Neuronal stem cell (in vitro differentiated cells): ENCODE measurements around the gene SPRY1.

Experiments
- DNase-seq: peaks from one replicate; pipeline ENCODE4 v3.0.0-alpha.2; 2013; ENCODE audit warnings: low spot score
- H2AFZ ChIP-seq: one replicate; pipeline ENCODE4 v1.6.1; 2013; ENCODE audit warnings: mild to moderate bottlenecking, low read length, inconsistent platforms
- H2AK5ac ChIP-seq: 2 replicates; pipeline ENCODE4 v1.6.1; 2013; ENCODE audit warnings: low read depth, mild to moderate bottlenecking, inconsistent platforms, low read length, moderate library complexity, mixed read lengths
- H2BK120ac ChIP-seq: 2 replicates; pipeline ENCODE4 v1.6.1; 2013; ENCODE audit warnings: low read depth, mild to moderate bottlenecking, inconsistent platforms, low read length, moderate library complexity, mixed read lengths
- H2BK12ac ChIP-seq: one replicate; pipeline ENCODE4 v1.6.1; 2013; ENCODE audit warnings: low read length, inconsistent platforms
- H2BK15ac ChIP-seq: 2 replicates; pipeline ENCODE4 v1.6.1; 2013; ENCODE audit warnings: mild to moderate bottlenecking, low read length, inconsistent platforms, mixed read lengths
- H2BK5ac ChIP-seq: one replicate; pipeline ENCODE4 v1.6.1; 2013; ENCODE audit warnings: inconsistent platforms, mild to moderate bottlenecking, low read length, moderate library complexity
- H3K14ac ChIP-seq: one replicate; pipeline ENCODE4 v1.6.1; 2013; ENCODE audit warnings: low read length, inconsistent platforms
- H3K18ac ChIP-seq: 2 replicates; pipeline ENCODE4 v1.6.1; 2013; ENCODE audit warnings: low read length, inconsistent platforms
- H3K23ac ChIP-seq: 2 replicates; pipeline ENCODE4 v1.6.1; 2013; ENCODE audit warnings: low read depth, mild to moderate bottlenecking, mixed read lengths, low read length, inconsistent platforms; ENCODE audit not compliant: poor library complexity
- H3K27ac ChIP-seq: replicated peaks from 3 replicates; pipeline ENCODE4 v1.5.1; 2013; ENCODE audit warnings: low read length, inconsistent platforms
- H3K27me3 ChIP-seq, 3 experiments: 2 replicates each; pipeline ENCODE4 v1.6.1; 2013; ENCODE audit warnings: low read length in 3 of 3, mild to moderate bottlenecking in 2 of 3, inconsistent platforms in 1 of 3, low read depth in 1 of 3, mixed read lengths in 1 of 3, moderate library complexity in 1 of 3; ENCODE audit not compliant: control insufficient read depth in 3 of 3, insufficient read depth in 3 of 3
- H3K36me3 ChIP-seq, 2 donors: replicated peaks in 1 of 2; 2 replicates each; pipeline ENCODE4 v1.6.1; 2013; ENCODE audit warnings: low read length in 2 of 2; ENCODE audit not compliant: control insufficient read depth in 2 of 2, insufficient read depth in 2 of 2
- H3K4ac ChIP-seq: 2 replicates; pipeline ENCODE4 v1.6.1; 2013; ENCODE audit warnings: inconsistent platforms, mild to moderate bottlenecking, low read length, moderate library complexity
- H3K4me1 ChIP-seq, 2 donors: 1 replicate in 1 of 2; 2 replicates in 1 of 2; pipeline ENCODE4 v1.6.1; 2013; ENCODE audit warnings: low read length in 2 of 2, low read depth in 1 of 2; ENCODE audit not compliant: control insufficient read depth in 2 of 2, insufficient read depth in 1 of 2
- H3K4me2 ChIP-seq: one replicate; pipeline ENCODE4 v1.6.1; 2013; ENCODE audit warnings: mild to moderate bottlenecking, low read length, inconsistent platforms; ENCODE audit not compliant: insufficient read depth, poor library complexity, severe bottlenecking
- H3K4me3 ChIP-seq, 2 donors: 2 replicates each; pipeline ENCODE4 v1.5.1; 2013; ENCODE audit warnings: low read length in 2 of 2, mild to moderate bottlenecking in 2 of 2, inconsistent platforms in 1 of 2, moderate library complexity in 1 of 2
- H3K79me1 ChIP-seq: one replicate; pipeline ENCODE4 v1.6.1; 2013; ENCODE audit warnings: low read depth, mild to moderate bottlenecking, inconsistent platforms, low read length, moderate library complexity
- H3K9ac ChIP-seq: one replicate; pipeline ENCODE4 v1.6.1; 2013; ENCODE audit warnings: mild to moderate bottlenecking, low read depth, low read length, inconsistent platforms; ENCODE audit not compliant: poor library complexity
- H3K9me3 ChIP-seq, 2 donors: replicated peaks in 1 of 2; 2 replicates each; pipeline versions ENCODE3 to v1.6.1; 2013; ENCODE audit warnings: low read length in 2 of 2, mild to moderate bottlenecking in 2 of 2, inconsistent platforms in 1 of 2, low read depth in 1 of 2, mixed read lengths in 1 of 2, moderate library complexity in 1 of 2; ENCODE audit not compliant: control insufficient read depth in 2 of 2, insufficient read depth in 1 of 2
- H4K8ac ChIP-seq: one replicate; pipeline ENCODE4 v1.6.1; 2013; ENCODE audit warnings: low read depth, mild to moderate bottlenecking, inconsistent platforms, low read length, moderate library complexity
- H4K91ac ChIP-seq: one replicate; pipeline ENCODE4 v1.6.1; 2013; ENCODE audit warnings: low read length, low read depth, mild to moderate bottlenecking, inconsistent platforms; ENCODE audit not compliant: poor library complexity
- WGBS, 2 donors: extraction: QIAGEN DNeasy Blood & Tissue Kit; methylation state at CpG; one replicate each; pipeline ENCODE4 v1.1.7; 2013; ENCODE audit warnings: missing lambda C conversion rate in 2 of 2, mixed read lengths in 1 of 2; ENCODE audit not compliant: insufficient read length in 2 of 2, insufficient replicate concordance in 1 of 2; ENCODE audit errors: extremely low coverage in 2 of 2; 5-methylcytosine and 5-hydroxymethylcytosine counted together

The SPRY1 gene

GRCh38 chr4:123419885-123420755, 23.5 kb downstream of the SPRY1 start:
- H4K8ac ChIP-seq, result peak overlapping the region; percentile 24
- no peak overlapping the region for H3K4me3 ChIP-seq
- no peak overlapping the region for H3K9ac ChIP-seq
- DNase-seq, result no peak
- no peak overlapping the region for H3K4ac ChIP-seq
- H3K4me2 ChIP-seq, result no peak overlapping the region
- peak overlapping the region; percentile 27 for H3K27ac ChIP-seq
- H3K27me3 ChIP-seq, result no peaks in the 10 kb centered on the region
- peak overlapping the region; percentile 4 for H2BK12ac ChIP-seq
- no peaks in the 10 kb centered on the region for H3K36me3 ChIP-seq
- no peak overlapping the region for H3K14ac ChIP-seq
- H3K79me1 ChIP-seq, result no peaks in the 10 kb centered on the region
- H2BK5ac ChIP-seq, result no peak overlapping the region
- H3K4me1 ChIP-seq, result peaks cover 2 to 17% of the 10 kb centered on the region in 2 donors
- WGBS, 2 donors, result no CpG with 5 or more reads among the region's 17 CpGs
- peak overlapping the region; percentile 67 for H2BK15ac ChIP-seq
- H2BK120ac ChIP-seq, result peak overlapping the region; percentile 39
- H4K91ac ChIP-seq, result no peak overlapping the region
- peak overlapping the region; percentile 50 for H2AK5ac ChIP-seq
- no peak overlapping the region for H3K23ac ChIP-seq
- peaks cover 0 to 8% of the 10 kb centered on the region in 2 donors for H3K9me3 ChIP-seq
- peak overlapping the region; percentile 9 for H3K18ac ChIP-seq
- no peak overlapping the region for H2AFZ ChIP-seq

GRCh38 chr4:123421227-123421936, 24.8 kb downstream of the SPRY1 start:
- peaks cover 0 to 17% of the 10 kb centered on the region in 2 donors for H3K4me1 ChIP-seq
- H3K4ac ChIP-seq, result no peak overlapping the region
- H3K23ac ChIP-seq, result no peak overlapping the region
- no peak overlapping the region for H3K4me2 ChIP-seq
- H4K91ac ChIP-seq, result no peak overlapping the region
- no peaks in the 10 kb centered on the region for H3K27me3 ChIP-seq
- H3K36me3 ChIP-seq, result no peaks in the 10 kb centered on the region
- H3K27ac ChIP-seq, result no peak overlapping the region
- H2BK120ac ChIP-seq, result no peak overlapping the region
- WGBS, 2 donors, result no CpG with 5 or more reads among the region's 6 CpGs
- no peak overlapping the region for H3K4me3 ChIP-seq
- H2AFZ ChIP-seq, result no peak overlapping the region
- H2BK5ac ChIP-seq, result no peak overlapping the region
- no peak for DNase-seq
- no peak overlapping the region for H3K9ac ChIP-seq
- peaks cover 0 to 12% of the 10 kb centered on the region in 2 donors for H3K9me3 ChIP-seq
- H4K8ac ChIP-seq, result no peak overlapping the region
- no peak overlapping the region for H3K14ac ChIP-seq
- H3K18ac ChIP-seq, result no peak overlapping the region
- no peak overlapping the region for H2BK15ac ChIP-seq
- H2AK5ac ChIP-seq, result no peak overlapping the region
- H2BK12ac ChIP-seq, result no peak overlapping the region
- no peaks in the 10 kb centered on the region for H3K79me1 ChIP-seq

- WGBS, 2 donors, result no CpG with 5 or more reads among the region's 9 CpGs
- Histone ChIP-seq H3K27ac (no peak overlapping the region), H3K36me3 (no peaks in the 10 kb centered on the region)
Measured at GRCh38 chr4:123421937-123422781, 25.6 kb downstream of the SPRY1 start.

More at GRCh38 chr4:123421937-123422781, 25.6 kb downstream of the SPRY1 start:
- Histone ChIP-seq H3K4me3 (no peak overlapping the region), H3K4me1 (peaks cover 0 to 15% of the 10 kb centered on the region in 2 donors), H3K27me3 (no peaks in the 10 kb centered on the region), H2BK120ac (no peak overlapping the region), H3K23ac (no peak overlapping the region), H3K79me1 (no peaks in the 10 kb centered on the region), H3K14ac (no peak overlapping the region), H3K4ac (no peak overlapping the region), H3K9ac (no peak overlapping the region), H2BK5ac (no peak overlapping the region), H2AFZ (no peak overlapping the region), H3K18ac (no peak overlapping the region), H3K9me3 (peaks cover 0 to 19% of the 10 kb centered on the region in 2 donors), H2BK15ac (no peak overlapping the region), H2AK5ac (no peak overlapping the region), H4K91ac (no peak overlapping the region), H4K8ac (no peak overlapping the region), H2BK12ac (no peak overlapping the region), H3K4me2 (no peak overlapping the region)
- no peak for DNase-seq
